HCT116 (cell line): ENCODE measurements around the gene HNF4A. TPM values are rescaled to one million over a fixed set of nuclear protein-coding genes. Genes with fewer than 3 reads are reported as not detected.

ENCODE experiments used
- ATAC-seq: fragments of 200-7000 bp; cut with Tn5 transposase; 2 replicates; pipeline ENCODE4 v1.9.1; 2020; ENCODE audit warnings: mild to moderate bottlenecking, moderate library complexity
- BruUV-seq: library from RNA; stranded (reverse); fragments of 400-500 nt; replicated peaks from 2 replicates; lab custom pipeline; 2021; lab: Mats Ljungman, UMichigan
- CTCF ChIA-PET: fragments of 300-600 bp; sonication (Branson Sonifier 250); formaldehyde crosslinking; loops from one replicate; lab custom pipeline; 2021; ENCODE audit warnings: antibody characterized with exemption; lab: Charles Lee
- POLR2A ChIA-PET: fragments of 300-600, 350-600 bp; sonication (Branson Sonifier 250); formaldehyde crosslinking; loops from one replicate; lab custom pipeline; 2021; ENCODE audit warnings: antibody characterized with exemption; lab: Charles Lee
- RAD21 ChIA-PET, 2 experiments: fragments of 300-600 bp; sonication (Branson Sonifier 250); formaldehyde crosslinking; loops; one replicate each; lab custom pipeline; 2023; ENCODE audit warnings: low total read pairs in 2 of 2; ENCODE audit not compliant: uncharacterized antibody in 2 of 2, unreplicated experiment in 2 of 2, low non-redundant PET in 1 of 2; lab: Charles Lee
- DNase-seq: peaks from one replicate; pipeline ENCODE4 v3.0.0-alpha.2; 2010; ENCODE audit warnings: low read depth, low spot score
- H2AFZ ChIP-seq: fragments of 200-600 bp; shearing (Covaris generic), sonication (generic); 2 replicates; pipeline ENCODE4 v1.6.1; 2017; ENCODE audit warnings: low read depth, mixed run types, mixed read lengths, antibody characterized with exemption, low read length; ENCODE audit not compliant: poor library complexity, severe bottlenecking
- H3K27ac ChIP-seq: 2 replicates; pipeline ENCODE4 v1.5.1; 2012; ENCODE audit warnings: low read depth, low read length
- H3K27me3 ChIP-seq: fragments of 200-600 bp; sonication (generic); 2 replicates; pipeline ENCODE4 v1.6.1; 2016; ENCODE audit warnings: mixed run types, low read length, mixed read lengths; ENCODE audit not compliant: insufficient read depth
- H3K36me3 ChIP-seq, 2 experiments: fragments of 200-500 bp in 1 of 2; fragments of 200-600 bp in 1 of 2; sonication (Bioruptor generic) in 1 of 2; sonication (generic) in 1 of 2; 2 replicates each; pipeline versions ENCODE4 v1.5.1 to v1.6.1; 2014 to 2016; ENCODE audit warnings: low read length in 2 of 2, inconsistent platforms in 1 of 2, mixed read lengths in 1 of 2, mixed run types in 1 of 2; ENCODE audit not compliant: insufficient read depth in 2 of 2, control insufficient read depth in 1 of 2
- H3K4me1 ChIP-seq, 2 experiments: fragments of 200-600 bp in 1 of 2; sonication (generic) in 1 of 2; 2 replicates each; pipeline versions ENCODE4 v1.5.1 to v1.6.1; 2012 to 2017; ENCODE audit warnings: low read length in 2 of 2, inconsistent platforms in 1 of 2, mild to moderate bottlenecking in 1 of 2, mixed read lengths in 1 of 2, mixed run types in 1 of 2, moderate library complexity in 1 of 2; ENCODE audit not compliant: insufficient read depth in 2 of 2, control insufficient read depth in 1 of 2
- H3K4me2 ChIP-seq: fragments of 200-600 bp; sonication (generic); 2 replicates; pipeline ENCODE4 v1.6.1; 2017; ENCODE audit warnings: mixed run types, low read length, mixed read lengths
- H3K4me3 ChIP-seq, 2 experiments: fragments of 200-600 bp in 1 of 2; sonication (generic) in 1 of 2; replicated peaks in 1 of 2; 2 replicates each; pipeline ENCODE4 v1.5.1; 2011 to 2016; ENCODE audit warnings: low read length in 2 of 2, control low read depth in 1 of 2, low read depth in 1 of 2, mild to moderate bottlenecking in 1 of 2, mixed read lengths in 1 of 2, mixed run types in 1 of 2
- H3K79me2 ChIP-seq: fragments of 200-600 bp; sonication (generic); 2 replicates; pipeline ENCODE4 v1.6.1; 2017; ENCODE audit warnings: mild to moderate bottlenecking, mixed run types, low read length, moderate library complexity, mixed read lengths; ENCODE audit not compliant: insufficient read depth
- H3K9ac ChIP-seq: fragments of 200-600 bp; sonication (generic); 2 replicates; pipeline ENCODE4 v1.6.1; 2016; ENCODE audit warnings: low read length, mixed read lengths
- H3K9me2 ChIP-seq: fragments of 200-600 bp; sonication (generic), shearing (Covaris generic); 2 replicates; pipeline ENCODE4 v1.6.1; 2017; ENCODE audit warnings: mixed run types, mild to moderate bottlenecking, moderate library complexity; ENCODE audit not compliant: insufficient read depth
- H3K9me3 ChIP-seq, 2 experiments: fragments of 200-500 bp in 1 of 2; fragments of 200-600 bp in 1 of 2; sonication (Bioruptor generic) in 1 of 2; sonication (generic) in 1 of 2; 2 replicates each; pipeline ENCODE4 v1.6.1; 2014 to 2017; ENCODE audit warnings: low read length in 2 of 2, mixed read lengths in 2 of 2, inconsistent platforms in 1 of 2, low read depth in 1 of 2, mild to moderate bottlenecking in 1 of 2, mixed run types in 1 of 2, moderate library complexity in 1 of 2; ENCODE audit not compliant: control insufficient read depth in 1 of 2, insufficient read depth in 1 of 2
- H4K20me1 ChIP-seq: fragments of 200-600 bp; sonication (generic), shearing (Covaris generic); 2 replicates; pipeline ENCODE4 v1.6.1; 2017; ENCODE audit warnings: mixed run types, mild to moderate bottlenecking, moderate library complexity; ENCODE audit not compliant: insufficient read depth
- ATF3 ChIP-seq: IDR thresholded peaks from 2 replicates; pipeline ENCODE4 v1.6.1; 2012
- EGR1 ChIP-seq: IDR thresholded peaks from 2 replicates; pipeline ENCODE4 v1.6.1; 2012; ENCODE audit warnings: low read depth
- ELF1 ChIP-seq: IDR thresholded peaks from 2 replicates; pipeline ENCODE4 v1.6.1; 2012; ENCODE audit warnings: low read depth, borderline replicate concordance
- EZH2 ChIP-seq: fragments of 200-600 bp; sonication (generic); IDR thresholded peaks from 2 replicates; pipeline ENCODE4 v1.6.1; 2017; ENCODE audit warnings: antibody characterized with exemption, mixed run types
- EZH2phosphoT487 ChIP-seq: fragments of 200-600 bp; IDR thresholded peaks from 2 replicates; pipeline ENCODE4 v1.6.1; 2018; ENCODE audit warnings: antibody characterized with exemption, borderline replicate concordance
- FOSL1 ChIP-seq: IDR thresholded peaks from 2 replicates; pipeline ENCODE4 v1.6.1; 2012; ENCODE audit warnings: low read depth
- MAX ChIP-seq: IDR thresholded peaks from 2 replicates; pipeline ENCODE4 v1.6.1; 2012
- POLR2A ChIP-seq: IDR thresholded peaks from 2 replicates; pipeline ENCODE4 v1.7.0; 2011; ENCODE audit warnings: borderline replicate concordance; ENCODE audit not compliant: insufficient read depth, insufficient read length; ENCODE audit errors: extremely low read depth
- RAD21 ChIP-seq: IDR thresholded peaks from 2 replicates; pipeline ENCODE4 v1.6.1; 2012; ENCODE audit warnings: low read depth, mild to moderate bottlenecking
- SP1 ChIP-seq: IDR thresholded peaks from 2 replicates; pipeline ENCODE4 v1.6.1; 2012; ENCODE audit warnings: low read depth
- SRF ChIP-seq: IDR thresholded peaks from 2 replicates; pipeline ENCODE4 v1.6.1; 2012; ENCODE audit warnings: low read depth
- intact Hi-C: fragments of 100-400 bp; cut with micrococcal nuclease; formaldehyde crosslinking; loops from 2 replicates; pipeline ENCODE4 v1.10.0; 2022
- total RNA-seq: library from RNA; stranded (reverse); gene quantifications from one replicate; pipeline ENCODE4 v1.2.1, GENCODE V29; 2021; ENCODE audit not compliant: unreplicated experiment
- TF ChIP-seq, protein P1 (sequence below): IDR thresholded peaks from 2 replicates; pipeline ENCODE4 v1.6.1; 2012; ENCODE audit warnings: low read depth
- TF ChIP-seq, protein P2 (sequence below), 3 experiments: fragments of 200-600 bp in 1 of 3; sonication (generic) in 1 of 3; IDR thresholded peaks in 2 of 3; conservative IDR thresholded peaks in 1 of 3; 2 replicates each; pipeline ENCODE4 v1.5.1; 2012 to 2017; ENCODE audit warnings: low read depth in 2 of 3, low read length in 2 of 3, antibody characterized with exemption in 1 of 3, borderline replicate concordance in 1 of 3, control low read depth in 1 of 3, mild to moderate bottlenecking in 1 of 3, mixed read lengths in 1 of 3, mixed run types in 1 of 3, moderate library complexity in 1 of 3; ENCODE audit not compliant: insufficient read depth in 1 of 3

Gene HNF4A
- total RNA-seq, 1 experiment from 2014 or later, result 7.4 TPM

GRCh38 chr20:44425923-44426322, 70.4 kb downstream of the HNF4A start:
- Histone ChIP-seq H3K4me3 (no peak overlapping the region), H3K79me2 (no peaks in the 10 kb centered on the region), H3K36me3 (no peaks in the 10 kb centered on the region), H3K4me2 (no peak overlapping the region)
- CTCF ChIA-PET, result no interaction called here
- no TSS peak for BruUV-seq
- no peak for TF ChIP-seq ELF1
- TF ChIP-seq SRF, result no peak
- no peak for TF ChIP-seq MAX
- TF ChIP-seq ATF3, result no peak
- no peak for TF ChIP-seq FOSL1
- TF ChIP-seq EZH2phosphoT487, result no peak
- TF ChIP-seq EZH2, result no peak
- TF ChIP-seq POLR2A, result no peak
- TF ChIP-seq SP1, result no peak
- TF ChIP-seq, all 23 proteins: peak for 0
- RAD21 ChIA-PET, result no interaction called here
- DNase-seq (no peak), ATAC-seq (no peak)
- no peaks in the 10 kb centered on the region for H4K20me1 ChIP-seq
- H3K27ac ChIP-seq, result no peak overlapping the region
- H3K9me2 ChIP-seq, result no peaks in the 10 kb centered on the region
- no peak overlapping the region for H3K9ac ChIP-seq
- no peaks in the 10 kb centered on the region for H3K9me3 ChIP-seq
- intact Hi-C loops, result no loop called here
- POLR2A ChIA-PET, result no interaction called here
- peaks cover 0 to 6% of the 10 kb centered on the region in 2 experiments; a peak in 2 of 4 replicates for H3K4me1 ChIP-seq
- no peaks in the 10 kb centered on the region for H3K27me3 ChIP-seq
- no peak overlapping the region for H2AFZ ChIP-seq

DNA sequence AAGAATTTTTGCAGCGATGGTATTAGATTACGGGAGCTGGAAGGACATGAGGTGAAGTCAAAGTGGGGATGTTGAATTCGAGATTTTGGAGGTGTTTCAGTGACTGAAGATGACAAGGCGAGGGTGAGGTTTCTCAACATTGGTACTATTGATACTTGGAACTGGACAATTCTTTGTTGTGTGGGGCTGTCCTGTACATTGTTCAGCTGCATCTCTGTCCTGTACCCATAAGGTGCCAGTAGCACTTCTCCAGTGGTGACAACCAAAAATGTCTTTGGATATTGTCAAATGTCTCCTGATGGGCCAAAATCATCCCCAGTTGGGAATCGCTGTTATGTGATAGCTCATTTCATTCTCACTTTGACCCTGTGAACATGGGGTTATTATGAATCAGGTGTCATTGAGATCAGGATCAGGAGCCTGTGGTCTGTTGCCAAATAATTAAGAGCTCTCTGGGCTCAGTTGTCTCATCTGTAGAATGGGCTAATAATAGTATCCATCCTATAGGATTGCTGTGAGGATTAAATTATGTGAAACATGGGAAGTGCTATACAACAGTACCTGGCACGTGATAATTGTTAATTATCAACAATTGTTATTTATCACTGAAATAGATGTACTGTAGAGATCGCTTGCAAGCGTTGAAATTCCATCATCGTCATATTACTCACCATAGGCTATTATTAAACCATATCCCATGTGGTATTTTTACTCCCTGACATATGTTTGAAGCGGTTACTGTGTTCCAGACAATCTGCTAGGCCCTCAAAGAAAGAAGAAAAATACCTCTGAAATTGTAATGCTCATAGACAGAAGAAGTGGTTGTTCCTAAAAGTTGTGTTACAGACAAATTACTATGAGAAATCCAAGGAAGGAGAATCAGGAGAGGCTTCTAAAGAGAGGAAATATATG, 71.6 kb downstream of the HNF4A start:
- H3K36me3 ChIP-seq, result no peaks in the 10 kb centered on the region
- peaks cover 0 to 3% of the 10 kb centered on the region in 2 experiments; a peak in 2 of 4 replicates for H3K4me1 ChIP-seq
- no peak overlapping the region for H3K9ac ChIP-seq
- DNase-seq (no peak), ATAC-seq (no peak)
- H3K27ac ChIP-seq, result no peak overlapping the region
- no peaks in the 10 kb centered on the region for H4K20me1 ChIP-seq
- H3K9me2 ChIP-seq, result no peaks in the 10 kb centered on the region
- intact Hi-C loops, result no loop called here
- H2AFZ ChIP-seq, result no peak overlapping the region
- no peaks in the 10 kb centered on the region for H3K27me3 ChIP-seq
- H3K9me3 ChIP-seq, result no peaks in the 10 kb centered on the region
- H3K4me2 ChIP-seq, result no peak overlapping the region
- H3K79me2 ChIP-seq, result no peaks in the 10 kb centered on the region
- ChIA-PET POLR2A (no interaction called here), RAD21 (no interaction called here), CTCF (no interaction called here)
- H3K4me3 ChIP-seq, result no peak overlapping the region
- no TSS peak for BruUV-seq
- TF ChIP-seq, protein P1, sequence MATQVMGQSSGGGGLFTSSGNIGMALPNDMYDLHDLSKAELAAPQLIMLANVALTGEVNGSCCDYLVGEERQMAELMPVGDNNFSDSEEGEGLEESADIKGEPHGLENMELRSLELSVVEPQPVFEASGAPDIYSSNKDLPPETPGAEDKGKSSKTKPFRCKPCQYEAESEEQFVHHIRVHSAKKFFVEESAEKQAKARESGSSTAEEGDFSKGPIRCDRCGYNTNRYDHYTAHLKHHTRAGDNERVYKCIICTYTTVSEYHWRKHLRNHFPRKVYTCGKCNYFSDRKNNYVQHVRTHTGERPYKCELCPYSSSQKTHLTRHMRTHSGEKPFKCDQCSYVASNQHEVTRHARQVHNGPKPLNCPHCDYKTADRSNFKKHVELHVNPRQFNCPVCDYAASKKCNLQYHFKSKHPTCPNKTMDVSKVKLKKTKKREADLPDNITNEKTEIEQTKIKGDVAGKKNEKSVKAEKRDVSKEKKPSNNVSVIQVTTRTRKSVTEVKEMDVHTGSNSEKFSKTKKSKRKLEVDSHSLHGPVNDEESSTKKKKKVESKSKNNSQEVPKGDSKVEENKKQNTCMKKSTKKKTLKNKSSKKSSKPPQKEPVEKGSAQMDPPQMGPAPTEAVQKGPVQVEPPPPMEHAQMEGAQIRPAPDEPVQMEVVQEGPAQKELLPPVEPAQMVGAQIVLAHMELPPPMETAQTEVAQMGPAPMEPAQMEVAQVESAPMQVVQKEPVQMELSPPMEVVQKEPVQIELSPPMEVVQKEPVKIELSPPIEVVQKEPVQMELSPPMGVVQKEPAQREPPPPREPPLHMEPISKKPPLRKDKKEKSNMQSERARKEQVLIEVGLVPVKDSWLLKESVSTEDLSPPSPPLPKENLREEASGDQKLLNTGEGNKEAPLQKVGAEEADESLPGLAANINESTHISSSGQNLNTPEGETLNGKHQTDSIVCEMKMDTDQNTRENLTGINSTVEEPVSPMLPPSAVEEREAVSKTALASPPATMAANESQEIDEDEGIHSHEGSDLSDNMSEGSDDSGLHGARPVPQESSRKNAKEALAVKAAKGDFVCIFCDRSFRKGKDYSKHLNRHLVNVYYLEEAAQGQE, result no peak
- TF ChIP-seq RAD21 (no peak), ELF1 (no peak), POLR2A (no peak), EGR1 (no peak), EZH2 (no peak)
- TF ChIP-seq, protein P2, sequence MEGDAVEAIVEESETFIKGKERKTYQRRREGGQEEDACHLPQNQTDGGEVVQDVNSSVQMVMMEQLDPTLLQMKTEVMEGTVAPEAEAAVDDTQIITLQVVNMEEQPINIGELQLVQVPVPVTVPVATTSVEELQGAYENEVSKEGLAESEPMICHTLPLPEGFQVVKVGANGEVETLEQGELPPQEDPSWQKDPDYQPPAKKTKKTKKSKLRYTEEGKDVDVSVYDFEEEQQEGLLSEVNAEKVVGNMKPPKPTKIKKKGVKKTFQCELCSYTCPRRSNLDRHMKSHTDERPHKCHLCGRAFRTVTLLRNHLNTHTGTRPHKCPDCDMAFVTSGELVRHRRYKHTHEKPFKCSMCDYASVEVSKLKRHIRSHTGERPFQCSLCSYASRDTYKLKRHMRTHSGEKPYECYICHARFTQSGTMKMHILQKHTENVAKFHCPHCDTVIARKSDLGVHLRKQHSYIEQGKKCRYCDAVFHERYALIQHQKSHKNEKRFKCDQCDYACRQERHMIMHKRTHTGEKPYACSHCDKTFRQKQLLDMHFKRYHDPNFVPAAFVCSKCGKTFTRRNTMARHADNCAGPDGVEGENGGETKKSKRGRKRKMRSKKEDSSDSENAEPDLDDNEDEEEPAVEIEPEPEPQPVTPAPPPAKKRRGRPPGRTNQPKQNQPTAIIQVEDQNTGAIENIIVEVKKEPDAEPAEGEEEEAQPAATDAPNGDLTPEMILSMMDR (IDR thresholded peaks at IDR 0.05 in 2 of 3, conservative IDR thresholded peaks at IDR 0.05 in 1 of 3; ENCODE audit: borderline replicate concordance in 1 of 3, insufficient read depth in 1 of 3, low read depth in 2 of 3, low read length in 2 of 3), result no peak
